HepG2 (cell line): ENCODE measurements around the gene PDZD2. TPM values are rescaled to one million over a fixed set of nuclear protein-coding genes. Genes with fewer than 3 reads are reported as not detected.

ENCODE experiments used
- DNMT3B ChIP-seq: conservative IDR thresholded peaks from 2 replicates; pipeline ENCODE4 v1.6.1; 2016; ENCODE audit warnings: missing biosample characterization, control low read depth
- HIVEP1 ChIP-seq: sonication (generic); formaldehyde crosslinking; IDR thresholded peaks from 2 replicates; pipeline ENCODE4 v1.4.0; 2020; ENCODE audit warnings: mild to moderate bottlenecking, missing genetic modification reagents
- KLF6 ChIP-seq: IDR thresholded peaks from 2 replicates; pipeline ENCODE4 v1.8.0; 2016; ENCODE audit warnings: missing biosample characterization, missing genetic modification reagents
- MTA3 ChIP-seq: sonication (generic); formaldehyde crosslinking; IDR thresholded peaks from 2 replicates; pipeline ENCODE4 v1.4.0; 2020; ENCODE audit warnings: missing genetic modification reagents
- PAF1 ChIP-seq: IDR thresholded peaks from 2 replicates; pipeline ENCODE4 v1.6.1; 2016; ENCODE audit warnings: missing genetic modification reagents, missing compliant biosample characterization
- PRPF4 ChIP-seq: fragments of 200-400 bp; formaldehyde crosslinking; IDR thresholded peaks from 2 replicates; pipeline ENCODE4 v1.6.1; 2016; ENCODE audit warnings: low read length, low read depth; ENCODE audit not compliant: poor library complexity, severe bottlenecking
- SIN3B ChIP-seq: fragments of 150-350 bp; IDR thresholded peaks from 2 replicates; pipeline ENCODE4 v1.6.1; 2014; ENCODE audit warnings: low read length
- SOX13 ChIP-seq, 3 experiments: fragments of 450-650 bp in 1 of 3; sonication (generic) in 1 of 3; formaldehyde crosslinking in 1 of 3; IDR thresholded peaks in 2 of 3; conservative IDR thresholded peaks in 1 of 3; 2 replicates each; pipeline versions ENCODE4 v1.5.0 to v1.6.1; 2016 to 2020; ENCODE audit warnings: antibody characterized with exemption in 1 of 3, mild to moderate bottlenecking in 1 of 3, missing compliant biosample characterization in 1 of 3, missing genetic modification reagents in 1 of 3, moderate library complexity in 1 of 3
- ZFP90 ChIP-seq: sonication (generic); formaldehyde crosslinking; IDR thresholded peaks from 2 replicates; pipeline ENCODE4 v1.8.0; 2022; ENCODE audit warnings: missing genetic modification reagents, mild to moderate bottlenecking, inconsistent platforms, borderline replicate concordance
- ZNF160 ChIP-seq: sonication (generic); formaldehyde crosslinking; IDR thresholded peaks from 2 replicates; pipeline ENCODE4 v1.8.0; 2022; ENCODE audit warnings: mild to moderate bottlenecking, inconsistent platforms, missing genetic modification reagents
- ZNF430 ChIP-seq: sonication (generic); formaldehyde crosslinking; IDR thresholded peaks from 2 replicates; pipeline ENCODE4 v1.9.0; 2021; ENCODE audit warnings: mild to moderate bottlenecking, missing genetic modification reagents
- ZNF44 ChIP-seq: sonication (generic); formaldehyde crosslinking; IDR thresholded peaks from 2 replicates; pipeline ENCODE4 v1.5.1; 2020; ENCODE audit warnings: mild to moderate bottlenecking, missing genetic modification reagents
- ZNF446 ChIP-seq: sonication (generic); formaldehyde crosslinking; IDR thresholded peaks from 2 replicates; pipeline ENCODE4 v1.5.0; 2020; ENCODE audit warnings: mild to moderate bottlenecking, missing genetic modification reagents
- ZNF609 ChIP-seq: sonication (generic); formaldehyde crosslinking; IDR thresholded peaks from 2 replicates; pipeline ENCODE4 v1.4.0; 2020; ENCODE audit warnings: mild to moderate bottlenecking, missing genetic modification reagents, borderline replicate concordance
- ZNF713 ChIP-seq: sonication (generic); formaldehyde crosslinking; IDR thresholded peaks from 2 replicates; pipeline ENCODE4 v1.4.0; 2020; ENCODE audit warnings: mild to moderate bottlenecking, missing genetic modification reagents
- ZNF770 ChIP-seq: sonication (generic); formaldehyde crosslinking; IDR thresholded peaks from 2 replicates; pipeline ENCODE4 v1.5.0; 2020; ENCODE audit warnings: mild to moderate bottlenecking, missing genetic modification reagents
- ZNF773 ChIP-seq: sonication (generic); formaldehyde crosslinking; IDR thresholded peaks from 2 replicates; pipeline ENCODE4 v1.4.0; 2020; ENCODE audit warnings: missing genetic modification reagents, borderline replicate concordance
- polyA plus RNA-seq, 8 experiments: library from polyadenylated mRNA; depleted of rRNA in 3 of 8; stranded (reverse) in 7 of 8; unstranded in 1 of 8; fragments of >200 nt; fragmentation: Illumina TruSeq in 4 of 8; extraction: Trizol in 4 of 8; gene quantifications; 2 replicates each; pipeline versions ENCODE4 v1.2.1 to v1.2.3, GENCODE V29; 2011 to 2016; ENCODE audit warnings: low read depth in 4 of 8, missing spikeins in 1 of 8, mixed read lengths in 1 of 8; ENCODE audit not compliant: insufficient read depth in 1 of 8
- total RNA-seq, 5 experiments: library from RNA; depleted of rRNA; stranded (reverse); fragments of >200 nt; fragmentation: Illumina TruSeq; extraction: Trizol; gene quantifications; 2 replicates each; pipeline ENCODE4 v1.2.3, GENCODE V29; 2016; ENCODE audit warnings: low read depth in 1 of 5

PDZD2 gene
- total and polyA plus RNA-seq, 2 of the 13 experiments (the other 11 are each of a cell fraction or from before 2014, with no cell fraction given) = 0.04 TPM; not detected in 1

- TF ChIP-seq ZNF609 (CRISPR knock-in tag) (no peak), ZNF430 (no peak), MTA3 (CRISPR knock-in tag) (no peak), KLF6 (CRISPR knock-in tag) (no peak), DNMT3B (no peak), HIVEP1 (no peak), ZNF160 (CRISPR knock-in tag) (no peak), ZNF770 (CRISPR knock-in tag) (no peak), ZNF713 (CRISPR knock-in tag) (no peak), PRPF4 (no peak), SIN3B (no peak), PAF1 (CRISPR knock-in tag) (no peak), SOX13 (IDR thresholded peaks at IDR 0.05) (no peak), SOX13 (CRISPR knock-in tag; conservative IDR thresholded peaks at IDR 0.05 in 1 of 2, IDR thresholded peaks at IDR 0.05 in 1 of 2) (no peak), ZNF44 (CRISPR knock-in tag) (no peak), ZFP90 (CRISPR knock-in tag) (no peak), ZNF773 (no peak), ZNF446 (CRISPR knock-in tag) (no peak)
Observed at GRCh38 chr5:31983851-31984250, 344.9 kb downstream of the PDZD2 start (continued).
